Epithelial cell of proximal tubule (primary cell): Measurements from ENCODE around the gene TMEM87A. TPM values are rescaled to one million over a fixed set of nuclear protein-coding genes. Genes with fewer than 3 reads are reported as not detected.

Source experiments
- DNase-seq: peaks from one replicate; pipeline ENCODE4 v3.0.0-alpha.2; 2011; ENCODE audit warnings: low read depth
- H3K4me3 ChIP-seq: 2 replicates; pipeline ENCODE4 v1.5.1; 2011; ENCODE audit warnings: low read depth, mild to moderate bottlenecking, low read length
- CTCF ChIP-seq: conservative IDR thresholded peaks from 2 replicates; pipeline ENCODE4 v1.5.1; 2012; ENCODE audit warnings: low read depth, mild to moderate bottlenecking, low read length
- total RNA-seq: library from RNA; depleted of rRNA; stranded (reverse); fragments of >200 nt; gene quantifications from 2 replicates; pipeline ENCODE4 v1.2.3, GENCODE V29; 2015

The TMEM87A gene
- total RNA-seq, 1 donor from 2014 or later: 31.1 TPM

GRCh38 chr15:42282926-42283325 lies 9.7 kb upstream of the TMEM87A start:
- H3K4me3 ChIP-seq: no peak overlapping the region
- no peak for TF ChIP-seq CTCF

GRCh38 chr15:42282344-42282743 lies 9.1 kb upstream of the TMEM87A start:
- no peak for DNase-seq
- no peak overlapping the region for H3K4me3 ChIP-seq
- TF ChIP-seq CTCF: no peak

More at GRCh38 chr15:42282926-42283325, 9.7 kb upstream of the TMEM87A start:
- DNase-seq: no peak

GRCh38 chr15:42279234-42279723 lies 6.0 kb upstream of the TMEM87A start:
- TF ChIP-seq CTCF: no peak
- no peak for DNase-seq
- no peak overlapping the region for H3K4me3 ChIP-seq

- TF ChIP-seq CTCF: no peak
- H3K4me3 ChIP-seq: no peak overlapping the region
- no peak for DNase-seq
Observed at GRCh38 chr15:42276762-42277161, 3.5 kb upstream of the TMEM87A start.

- no peak for DNase-seq
- TF ChIP-seq CTCF: no peak
- peak overlapping the region; percentile 90 for H3K4me3 ChIP-seq
Observed at GRCh38 chr15:42275780-42276391, 2.7 kb upstream of the TMEM87A start.

- TF ChIP-seq CTCF: no peak
- peak overlapping the region; percentile 90 for H3K4me3 ChIP-seq
- DNase-seq: no peak
Observed at GRCh38 chr15:42274702-42274989, 1.4 kb upstream of the TMEM87A start.

- no peak for DNase-seq
Observed at GRCh38 chr15:42273900-42274701, 868 bp upstream of the TMEM87A start.

More at GRCh38 chr15:42273900-42274701, 868 bp upstream of the TMEM87A start:
- TF ChIP-seq CTCF: no peak
- H3K4me3 ChIP-seq: peak overlapping the region; percentile 90
